Measurements from ENCODE around the gene PRAMEF4.
"Not testable (repeated sequence)": the region's sequence is repeated elsewhere in the genome, so short reads cannot be mapped to it uniquely, and the experiment has no call there.

GRCh38 chr1:12921749-12922148, 35.7 kb upstream of the PRAMEF4 start:
- not testable (repeated sequence) for TF ChIP-seq CTCF (IDR thresholded peaks at IDR 0.05); FOXP1 (CRISPR knock-in tag; IDR thresholded peaks at IDR 0.05; ENCODE audit: borderline replicate concordance); ATF1 (CRISPR knock-in tag; IDR thresholded peaks at IDR 0.05); ZNF512 (CRISPR knock-in tag; IDR thresholded peaks at IDR 0.05; ENCODE audit: borderline replicate concordance); ZNF219 (CRISPR knock-in tag; IDR thresholded peaks at IDR 0.05; ENCODE audit: borderline replicate concordance); FOXJ3 (CRISPR knock-in tag; IDR thresholded peaks at IDR 0.05; ENCODE audit: borderline replicate concordance); NR2C2 (CRISPR knock-in tag; IDR thresholded peaks at IDR 0.05); HMGA2 (CRISPR knock-in tag; IDR thresholded peaks at IDR 0.05); ZNF281 (CRISPR knock-in tag; IDR thresholded peaks at IDR 0.05); NR1H2 (CRISPR knock-in tag; IDR thresholded peaks at IDR 0.05); CREB1 (CRISPR knock-in tag; IDR thresholded peaks at IDR 0.05); NFYB (CRISPR knock-in tag; conservative IDR thresholded peaks at IDR 0.05; ENCODE audit: low read depth); KAT7 (CRISPR knock-in tag; IDR thresholded peaks at IDR 0.05; ENCODE audit: borderline replicate concordance); ELF4 (CRISPR knock-in tag; IDR thresholded peaks at IDR 0.05; ENCODE audit: low read depth)

Data from WTC11 (cell line).